GM06990 (cell line): ENCODE results near the gene ALOXE3.

Experiments
- DNase-seq: peaks from one replicate; pipeline ENCODE4 v3.0.0-alpha.2; 2011; ENCODE audit not compliant: insufficient read length; ENCODE audit errors: extremely low read depth
- H3K27me3 ChIP-seq: replicated peaks from 2 replicates; pipeline ENCODE4 v1.6.0; 2011; ENCODE audit warnings: low read length; ENCODE audit not compliant: control insufficient read depth, insufficient read depth
- H3K36me3 ChIP-seq: 2 replicates; pipeline ENCODE4 v1.5.1; 2011; ENCODE audit warnings: low read length; ENCODE audit not compliant: control insufficient read depth, insufficient read depth
- H3K4me3 ChIP-seq: replicated peaks from 2 replicates; pipeline ENCODE4 v1.5.1; 2011; ENCODE audit warnings: low read depth, mild to moderate bottlenecking, control low read depth, low read length
- TF ChIP-seq, protein P1 (sequence below): IDR thresholded peaks from 2 replicates; pipeline ENCODE4 v1.5.1; 2011; ENCODE audit warnings: low read length, control low read depth, mild to moderate bottlenecking, inconsistent platforms; ENCODE audit not compliant: insufficient read depth, poor library complexity, severe bottlenecking

The ALOXE3 gene

DNA sequence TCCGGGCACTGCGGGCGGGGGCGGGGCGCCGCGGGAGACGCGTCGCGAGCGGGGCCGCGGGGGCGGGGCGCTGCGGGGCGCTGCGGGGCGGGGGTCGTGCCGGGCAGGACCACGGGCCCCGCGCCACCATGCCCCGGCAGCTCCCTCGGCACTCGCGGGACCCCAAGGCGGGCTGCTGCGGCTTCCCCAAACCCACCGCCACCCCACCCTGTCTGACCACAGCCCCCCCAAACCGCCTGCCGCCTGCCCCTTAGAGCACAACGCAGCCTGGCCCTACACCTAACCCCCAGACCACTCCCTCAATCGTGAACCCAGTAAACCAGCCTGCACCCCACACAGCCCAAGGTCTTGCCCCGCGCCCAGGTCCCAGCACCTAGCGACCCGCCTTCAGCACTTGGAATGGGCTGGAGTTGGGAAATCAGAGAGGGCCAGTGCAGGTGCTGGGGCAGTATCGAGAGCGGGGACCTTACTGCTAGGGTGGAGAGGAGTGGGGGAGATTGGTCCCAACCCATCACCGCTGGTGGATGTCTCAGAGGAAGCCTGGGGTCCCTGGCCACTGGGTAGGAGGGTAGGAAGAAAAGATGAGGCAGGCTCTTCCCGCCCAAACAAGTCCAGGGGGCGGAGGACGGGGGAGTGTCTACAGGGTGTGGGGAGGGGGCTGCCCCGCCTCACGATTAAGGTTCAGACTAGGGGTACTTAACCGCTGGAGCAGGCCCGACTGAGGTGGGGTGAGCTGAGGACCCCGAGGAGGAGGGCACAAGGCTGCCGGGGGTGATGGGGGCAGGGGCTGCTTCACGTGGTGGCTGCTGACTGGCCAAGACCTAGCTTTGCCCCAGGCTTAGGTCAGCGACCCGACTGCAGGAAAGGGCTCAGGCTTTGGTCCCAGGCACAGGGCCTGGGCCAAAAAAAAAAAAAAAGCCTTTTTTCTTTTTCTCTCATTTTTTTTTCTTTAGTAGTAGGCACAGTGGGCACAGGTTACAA lies 45.0 kb upstream of the ALOXE3 start:
- TF ChIP-seq, protein P1, sequence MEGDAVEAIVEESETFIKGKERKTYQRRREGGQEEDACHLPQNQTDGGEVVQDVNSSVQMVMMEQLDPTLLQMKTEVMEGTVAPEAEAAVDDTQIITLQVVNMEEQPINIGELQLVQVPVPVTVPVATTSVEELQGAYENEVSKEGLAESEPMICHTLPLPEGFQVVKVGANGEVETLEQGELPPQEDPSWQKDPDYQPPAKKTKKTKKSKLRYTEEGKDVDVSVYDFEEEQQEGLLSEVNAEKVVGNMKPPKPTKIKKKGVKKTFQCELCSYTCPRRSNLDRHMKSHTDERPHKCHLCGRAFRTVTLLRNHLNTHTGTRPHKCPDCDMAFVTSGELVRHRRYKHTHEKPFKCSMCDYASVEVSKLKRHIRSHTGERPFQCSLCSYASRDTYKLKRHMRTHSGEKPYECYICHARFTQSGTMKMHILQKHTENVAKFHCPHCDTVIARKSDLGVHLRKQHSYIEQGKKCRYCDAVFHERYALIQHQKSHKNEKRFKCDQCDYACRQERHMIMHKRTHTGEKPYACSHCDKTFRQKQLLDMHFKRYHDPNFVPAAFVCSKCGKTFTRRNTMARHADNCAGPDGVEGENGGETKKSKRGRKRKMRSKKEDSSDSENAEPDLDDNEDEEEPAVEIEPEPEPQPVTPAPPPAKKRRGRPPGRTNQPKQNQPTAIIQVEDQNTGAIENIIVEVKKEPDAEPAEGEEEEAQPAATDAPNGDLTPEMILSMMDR: no peak
- no peaks in the 10 kb centered on the region for H3K27me3 ChIP-seq
- DNase-seq: peak; percentile 45
- peaks cover 5% of the 10 kb centered on the region for H3K36me3 ChIP-seq
- H3K4me3 ChIP-seq: peak overlapping the region; percentile 95

GRCh38 chr17:8162233-8162996 lies 44.1 kb upstream of the ALOXE3 start, which contains the start of gene VAMP2:
VAMP2 (minus strand) TSS chr17:8162948; CDS start chr17:8162879, 69 bp downstream.
- no peaks in the 10 kb centered on the region for H3K27me3 ChIP-seq
- H3K4me3 ChIP-seq: peak within 1 kb of the TSS; percentile 95
- H3K36me3 ChIP-seq: peaks cover 5% of the 10 kb centered on the region
- TF ChIP-seq, protein P1: no peak
- DNase-seq: peak; percentile 79

GRCh38 chr17:8161289-8162232 lies 43.2 kb upstream of the ALOXE3 start:
- H3K36me3 ChIP-seq: peaks cover 5% of the 10 kb centered on the region
- TF ChIP-seq, protein P1: no peak
- no peak for DNase-seq
- H3K27me3 ChIP-seq: no peaks in the 10 kb centered on the region
- H3K4me3 ChIP-seq: peak overlapping the region; percentile 95

GRCh38 chr17:8160741-8161221 lies 42.5 kb upstream of the ALOXE3 start:
- DNase-seq: no peak
- TF ChIP-seq, protein P1: no peak
- Histone ChIP-seq H3K36me3 (peaks cover 5% of the 10 kb centered on the region), H3K27me3 (no peaks in the 10 kb centered on the region), H3K4me3 (no peak overlapping the region)

GRCh38 chr17:8160224-8160577 lies 41.9 kb upstream of the ALOXE3 start:
- Histone ChIP-seq H3K36me3 (peaks cover 5% of the 10 kb centered on the region), H3K27me3 (no peaks in the 10 kb centered on the region), H3K4me3 (no peak overlapping the region)
- TF ChIP-seq, protein P1: no peak
- no peak for DNase-seq
